HG03175 (cell line): ENCODE data around the gene LHFPL6.
A peak's percentile ranks its signal among the peaks of the same experiment; 100 is the strongest.

Experiments used
- ATAC-seq: cut with Tn5 transposase; IDR thresholded peaks from one replicate; pipeline ENCODE4 v1.9.1; 2021; ENCODE audit warnings: mild to moderate bottlenecking, moderate library complexity; ENCODE audit not compliant: unreplicated experiment

LHFPL6 gene

DNA sequence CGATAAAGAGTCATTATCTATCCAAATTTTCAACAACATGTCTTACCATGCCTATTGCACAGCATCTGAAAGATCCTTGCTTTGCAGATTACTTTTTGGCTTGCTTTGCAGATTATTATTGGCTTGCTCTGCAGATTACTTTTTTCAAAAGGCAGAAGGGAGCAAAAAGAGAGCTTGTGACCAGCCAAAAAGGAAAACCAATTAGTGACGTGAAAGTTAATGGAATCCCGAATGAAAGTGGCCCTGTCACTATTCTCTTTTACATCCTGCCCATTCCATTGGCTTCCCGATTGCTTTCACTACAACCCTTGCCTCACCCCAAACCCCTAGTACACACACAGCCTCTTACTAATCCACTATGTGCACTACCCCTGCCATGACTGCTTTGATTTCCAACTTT is 81.3 kb downstream of the LHFPL6 start:
- ATAC-seq: no peak

DNA sequence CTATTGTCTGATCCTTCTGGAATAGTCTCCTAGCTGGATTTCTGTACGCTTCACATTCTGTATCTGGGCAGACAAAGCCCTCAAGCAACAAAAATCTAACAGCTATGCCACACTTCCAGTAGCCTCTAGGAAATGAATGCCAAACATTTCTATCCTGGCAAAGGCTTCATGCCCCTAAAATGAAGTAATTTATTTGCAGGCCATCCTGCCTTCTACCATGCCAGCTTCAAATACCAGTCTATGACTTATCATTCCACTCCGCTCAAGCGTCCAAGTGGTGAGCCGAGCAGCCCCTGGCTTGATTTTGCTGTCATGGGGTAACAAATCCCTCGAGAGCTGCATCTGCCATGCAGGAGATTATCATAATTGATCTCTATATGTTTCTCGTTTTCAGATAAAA is 86.9 kb downstream of the LHFPL6 start:
- no peak for ATAC-seq

DNA sequence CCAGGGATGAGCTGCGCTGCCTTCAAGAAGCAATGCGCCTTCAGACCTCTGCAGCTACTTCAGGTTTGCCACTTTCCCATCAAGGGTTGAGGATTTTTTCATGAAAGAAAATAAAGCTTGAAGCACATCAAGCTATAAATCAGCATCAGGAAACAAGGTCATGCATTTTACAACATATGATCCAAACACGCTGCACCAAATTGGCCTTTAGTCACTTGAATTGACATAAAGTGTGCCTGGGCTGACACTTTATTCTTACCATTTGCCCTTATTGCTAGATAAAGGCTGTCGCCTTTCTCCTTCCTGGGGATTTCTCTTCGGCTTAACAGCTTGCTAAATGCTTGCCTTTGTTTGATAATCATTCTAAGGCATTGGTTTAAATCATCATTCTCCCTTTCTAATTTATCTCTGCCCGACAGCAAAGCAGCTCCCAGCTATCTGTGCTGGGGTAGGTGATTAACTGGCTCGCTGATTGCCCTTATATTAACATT is 87.7 kb downstream of the LHFPL6 start:
- ATAC-seq: no peak

DNA sequence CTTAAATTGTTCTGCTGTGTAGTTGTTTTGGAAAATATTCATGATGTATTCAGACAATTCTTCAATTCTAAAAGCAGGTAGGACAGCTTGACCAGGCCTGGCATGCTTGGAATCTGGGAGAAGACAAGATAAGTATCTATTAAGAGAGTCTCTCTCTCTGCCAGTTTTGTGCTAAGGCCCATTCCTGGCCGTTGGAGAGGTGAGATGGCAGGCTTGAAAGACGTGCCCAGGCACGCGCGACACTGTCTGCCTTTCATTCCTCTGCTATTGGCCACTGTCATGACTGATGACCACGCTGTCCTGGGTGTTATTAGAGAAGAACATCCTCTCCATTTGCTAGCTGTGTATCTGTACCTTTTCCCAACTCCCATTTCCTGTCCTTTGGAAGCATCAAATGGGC is 90.3 kb downstream of the LHFPL6 start:
- no peak for ATAC-seq

DNA sequence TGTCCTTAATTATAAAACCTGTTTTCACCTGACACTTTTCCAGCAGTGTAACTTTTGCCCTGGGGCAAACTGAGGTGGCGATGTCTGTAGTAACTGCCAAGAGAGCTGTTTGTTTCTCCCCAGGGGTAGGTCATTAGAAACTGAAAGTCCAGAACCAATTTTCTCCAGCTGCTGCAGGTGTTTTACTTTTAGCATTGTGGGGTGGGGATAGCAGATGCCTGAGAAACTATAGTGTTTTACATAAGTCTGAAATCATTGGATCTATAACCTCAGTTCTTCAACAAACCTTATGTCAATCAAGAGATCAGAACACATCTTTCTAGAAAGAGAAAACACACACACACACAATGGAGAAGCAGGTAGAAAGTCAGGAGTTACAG is 92.7 kb downstream of the LHFPL6 start:
- peak; percentile 84 for ATAC-seq

DNA sequence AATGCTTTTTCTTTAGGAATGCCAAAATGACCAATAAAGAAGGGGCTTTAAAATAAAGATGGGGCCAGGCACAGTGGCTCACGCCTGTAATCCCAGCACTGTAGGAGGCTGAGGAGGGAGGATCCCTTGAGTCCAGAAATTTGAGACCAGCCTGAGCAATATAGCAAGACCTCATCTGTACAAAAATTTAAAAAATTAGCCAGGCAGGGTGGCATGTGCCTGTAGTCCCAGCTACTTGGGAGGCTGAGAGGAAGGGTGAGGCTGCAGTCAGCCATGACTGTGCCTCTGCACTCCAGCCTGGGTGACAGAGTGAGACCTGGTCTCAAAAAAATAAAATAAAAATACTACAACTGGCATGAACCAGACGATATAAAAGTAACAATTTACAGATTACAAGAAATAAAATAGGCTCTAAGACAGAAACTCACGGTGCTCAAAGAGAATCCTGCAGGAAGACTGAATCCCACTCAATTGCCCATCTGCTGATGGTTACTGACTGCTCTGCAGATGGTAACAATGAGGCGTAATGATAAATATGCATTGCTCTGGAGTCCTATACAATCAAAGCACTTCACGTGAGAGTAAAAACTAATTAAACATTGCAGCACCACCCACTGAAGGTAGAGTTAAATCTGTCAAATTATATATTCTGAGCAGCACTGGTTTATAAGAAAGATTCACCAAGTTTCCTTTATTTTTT is 93.2 kb downstream of the LHFPL6 start:
- ATAC-seq: peak; percentile 12

DNA sequence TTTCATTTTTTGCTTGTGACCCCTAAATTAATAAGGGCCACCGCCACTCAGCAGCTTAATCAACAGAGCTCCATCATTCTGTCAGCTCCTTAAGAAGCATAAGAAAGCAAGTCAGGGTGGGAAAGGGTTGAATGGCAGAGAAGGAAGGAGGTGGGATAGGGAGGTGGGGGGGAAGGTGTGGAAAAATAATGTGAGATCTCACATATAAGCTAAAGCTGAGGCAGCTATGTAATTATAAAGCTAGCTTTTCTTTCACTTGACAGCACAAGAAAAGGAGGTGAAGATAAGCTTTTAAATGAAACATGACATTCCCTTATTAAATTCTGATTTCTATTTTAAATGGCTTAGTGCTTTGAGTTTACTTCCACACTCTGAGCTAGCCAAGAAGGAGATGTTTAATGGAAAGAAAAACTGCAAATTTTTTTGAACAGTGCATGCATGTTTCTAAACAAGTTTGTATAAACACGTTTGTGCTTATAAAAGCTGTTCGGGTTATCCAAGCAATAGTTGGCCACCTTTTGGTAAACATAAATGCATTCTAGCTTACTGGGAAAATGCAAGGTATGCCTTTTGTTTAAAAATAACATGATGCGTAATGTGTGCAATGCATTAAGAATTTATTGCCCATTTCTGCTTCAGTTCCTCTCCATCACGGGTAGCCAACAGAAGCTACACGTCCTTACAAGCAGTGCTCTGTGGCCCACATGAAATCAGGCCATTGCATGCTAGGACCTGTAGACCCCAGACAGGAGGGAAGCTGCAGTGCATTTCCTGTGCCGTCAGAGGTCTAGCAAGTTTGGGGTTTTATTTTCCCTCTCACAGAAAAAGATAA is 96.2 kb downstream of the LHFPL6 start:
- no peak for ATAC-seq

DNA sequence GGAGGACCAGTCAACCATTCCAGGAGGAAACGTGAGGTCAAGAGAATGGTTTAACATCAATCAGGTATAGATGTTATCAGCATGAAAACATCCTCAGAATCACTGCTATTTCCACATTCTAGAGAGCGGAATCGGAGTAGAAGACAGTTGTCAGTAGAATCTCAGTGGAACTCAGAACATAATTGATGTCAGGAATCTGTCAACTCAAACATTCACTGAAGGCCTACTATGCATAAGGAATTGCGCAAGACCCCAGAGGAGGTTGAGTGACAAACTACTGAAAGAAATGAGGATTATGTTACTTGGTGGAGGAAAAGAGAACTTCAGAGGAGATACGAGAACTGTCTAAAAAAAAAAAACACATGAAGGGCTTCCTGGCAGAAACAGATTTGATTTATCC is 97.8 kb downstream of the LHFPL6 start:
- ATAC-seq: no peak

DNA sequence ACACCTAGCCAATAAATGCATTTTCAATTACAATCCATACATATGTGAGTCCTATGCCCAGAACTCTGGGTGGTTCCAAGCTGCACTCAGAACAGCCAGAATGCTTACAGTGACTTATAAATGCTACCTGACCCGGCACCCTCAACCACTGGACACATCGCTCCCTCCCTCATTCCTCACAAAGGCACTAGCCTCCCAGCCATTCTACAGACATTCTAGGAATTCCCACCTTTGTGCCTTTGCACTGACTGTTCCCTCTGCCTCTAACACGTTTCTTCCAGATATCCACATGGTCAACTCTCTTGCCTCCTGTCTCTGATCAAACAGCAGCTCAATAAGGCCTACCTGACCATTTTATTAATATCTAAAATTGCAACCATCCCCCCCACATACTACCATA is 99.9 kb downstream of the LHFPL6 start:
- ATAC-seq: no peak

DNA sequence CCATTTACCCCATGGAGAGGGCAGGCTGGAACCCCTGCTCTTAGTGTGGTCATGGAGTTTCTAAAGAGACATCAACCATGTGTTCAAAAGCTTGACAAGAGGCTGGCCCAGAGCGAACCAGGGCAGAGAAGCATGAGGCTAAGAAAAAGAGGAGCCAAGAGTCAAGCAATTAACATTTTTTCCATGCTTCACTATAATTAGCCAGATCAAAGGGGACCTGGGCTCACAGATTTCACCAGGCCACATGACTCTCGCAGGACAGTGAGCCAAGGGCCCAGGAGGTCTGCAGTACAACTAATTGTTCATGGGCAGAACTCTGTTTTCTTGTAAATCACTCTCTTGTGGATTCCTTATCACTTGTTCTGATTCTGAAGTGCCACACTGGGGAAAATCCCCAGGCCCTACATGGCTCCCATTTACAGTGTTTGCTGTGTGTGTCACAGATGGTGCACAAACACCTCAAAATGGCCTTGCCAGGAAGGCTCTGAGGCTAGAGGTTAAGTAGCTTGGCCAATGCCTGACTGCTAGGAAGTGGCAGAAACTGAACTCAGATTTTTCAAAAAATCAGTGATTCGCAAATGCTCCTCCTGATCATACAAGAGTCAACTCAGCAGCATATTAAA is 101.2 kb downstream of the LHFPL6 start:
- no peak for ATAC-seq

DNA sequence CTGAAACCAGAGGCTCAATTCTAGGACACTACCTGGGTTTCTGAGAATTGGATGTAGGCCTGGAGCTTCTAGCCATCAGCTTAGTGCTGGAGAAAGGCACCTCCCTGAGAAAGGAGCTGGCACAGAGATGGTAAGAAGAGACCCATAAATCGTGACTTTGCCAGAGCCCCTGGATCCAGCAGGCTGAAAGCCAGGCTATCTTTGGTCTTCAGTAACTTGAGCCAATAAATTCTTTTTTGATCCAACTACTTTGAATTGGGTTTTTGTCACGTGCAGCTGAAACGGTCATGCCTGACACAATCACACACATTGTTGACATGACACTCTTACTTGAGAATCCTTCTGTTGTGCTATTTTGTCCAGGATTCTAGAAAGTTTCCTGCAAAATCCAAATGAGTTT is 103.4 kb downstream of the LHFPL6 start:
- ATAC-seq: no peak

DNA sequence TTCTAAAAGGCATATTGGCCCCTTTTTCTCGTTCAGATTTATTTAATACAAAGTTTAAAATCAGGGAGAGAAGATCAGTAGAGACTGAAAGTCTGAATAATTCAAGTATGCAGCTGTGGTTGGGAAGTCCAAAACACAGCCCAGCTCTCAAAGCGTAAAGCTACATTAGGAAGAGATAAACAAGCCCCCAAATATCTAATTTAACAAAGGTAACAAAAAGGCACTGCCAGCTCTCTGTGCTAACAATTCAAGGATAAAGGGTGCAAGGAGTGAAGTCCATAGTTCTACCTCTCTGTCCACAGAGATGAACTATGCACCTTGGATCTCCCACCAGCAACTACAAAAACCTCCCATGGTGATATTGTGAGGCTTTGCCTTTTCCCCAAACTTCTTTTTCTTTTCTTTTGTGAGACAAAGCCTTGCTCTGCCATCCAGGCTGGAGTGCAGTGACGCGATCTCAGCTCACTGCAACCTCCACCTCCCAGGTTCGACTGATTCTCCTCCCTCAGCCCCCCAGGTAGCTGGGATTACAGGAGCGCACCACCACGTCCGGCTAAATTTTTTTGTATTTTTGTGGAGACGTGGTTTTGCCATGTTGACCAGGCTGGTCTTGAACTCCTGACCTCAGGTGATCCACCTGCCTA is 104.4 kb downstream of the LHFPL6 start:
- no peak for ATAC-seq

DNA sequence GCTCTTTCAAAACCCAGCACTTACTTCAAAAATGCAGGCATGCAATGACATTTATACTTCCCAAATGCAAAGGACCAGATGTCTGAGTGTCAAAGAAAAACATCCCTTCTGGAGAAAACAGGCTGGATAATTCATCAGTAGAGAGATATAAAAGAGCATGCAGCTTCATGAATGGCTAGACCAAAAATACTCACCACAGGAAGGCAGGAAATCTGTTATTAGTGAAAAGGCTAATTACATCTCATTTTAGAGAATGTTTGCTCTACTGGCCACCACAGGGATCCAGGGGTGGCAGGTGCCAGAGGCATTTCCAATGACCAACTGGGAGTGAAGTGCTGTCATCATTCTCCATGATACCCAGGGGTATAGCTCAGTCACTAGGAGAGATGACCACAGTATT is 106.5 kb downstream of the LHFPL6 start:
- no peak for ATAC-seq

DNA sequence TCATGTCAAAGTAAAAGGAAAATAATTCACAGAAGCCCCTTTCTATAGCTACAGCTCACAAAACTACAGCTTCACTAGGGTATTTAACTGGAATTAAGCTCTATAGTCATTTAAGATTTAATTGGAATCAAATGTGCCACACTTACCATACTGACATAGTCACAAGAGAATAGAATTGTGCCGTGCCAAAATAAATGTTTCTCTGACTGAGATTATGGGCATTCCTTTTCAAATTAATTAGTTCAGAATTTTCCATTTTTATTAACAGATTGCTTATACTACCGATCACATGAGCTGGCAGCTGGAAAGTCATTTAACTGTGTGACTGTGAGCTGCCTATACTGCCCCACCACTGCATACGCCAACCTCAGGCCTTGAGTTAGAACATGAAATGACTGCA is 108.4 kb downstream of the LHFPL6 start:
- no peak for ATAC-seq

DNA sequence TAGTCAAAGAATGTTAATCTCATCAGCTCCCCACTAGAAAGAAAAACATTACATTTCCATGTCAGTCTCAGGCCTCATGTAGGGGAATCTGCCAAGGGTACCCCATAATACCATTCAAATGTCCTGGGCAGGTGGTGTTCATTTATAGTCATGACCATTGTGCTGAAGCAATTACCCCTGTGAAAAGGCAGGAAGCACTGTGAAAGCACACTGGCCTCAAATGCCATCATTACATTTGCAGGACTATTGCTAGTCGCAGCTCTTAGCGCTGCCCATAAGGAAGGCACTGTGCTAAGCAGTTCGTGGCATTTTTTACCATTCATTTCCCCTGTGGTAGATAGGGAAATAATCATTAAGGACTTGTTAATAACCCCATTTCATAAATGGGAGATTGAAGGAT is 109.0 kb downstream of the LHFPL6 start:
- ATAC-seq: no peak

DNA sequence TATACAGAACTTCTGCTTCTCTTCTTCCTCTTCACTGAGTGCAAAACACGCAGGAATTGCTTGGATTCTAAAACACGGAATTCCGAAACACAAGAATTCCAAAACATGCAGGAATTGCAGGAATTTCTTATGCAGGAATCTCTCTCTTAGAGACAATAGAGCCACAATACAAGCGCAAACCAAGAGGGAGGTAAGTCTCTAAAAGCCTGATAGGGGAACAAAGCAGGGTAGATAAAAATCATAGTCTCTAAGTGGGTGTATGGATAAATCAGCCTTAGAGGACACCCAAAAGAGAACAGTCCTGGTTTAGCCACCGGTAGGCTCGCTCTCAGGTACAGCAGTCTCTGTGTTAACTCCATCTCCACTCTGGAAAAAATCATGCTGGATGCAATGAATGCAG is 112.9 kb downstream of the LHFPL6 start:
- ATAC-seq: no peak

DNA sequence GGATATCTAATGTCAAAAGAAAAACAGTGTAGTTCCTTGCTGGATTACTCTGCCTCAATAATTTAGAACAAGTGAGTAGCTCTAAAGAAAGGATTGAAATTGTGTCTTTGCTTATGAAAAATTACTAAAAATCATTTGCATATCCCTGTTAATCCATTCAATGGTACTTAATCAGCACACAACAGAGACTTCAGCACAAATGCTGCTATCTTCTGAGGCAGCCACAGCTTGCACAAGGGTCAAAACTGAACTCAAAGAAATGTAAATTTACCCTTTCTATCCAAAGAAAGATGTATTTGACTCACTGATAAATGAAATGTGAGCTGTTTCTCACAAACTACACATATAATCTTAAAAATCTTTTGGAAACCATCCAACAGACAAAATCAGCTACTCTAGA is 116.2 kb downstream of the LHFPL6 start:
- ATAC-seq: no peak

DNA sequence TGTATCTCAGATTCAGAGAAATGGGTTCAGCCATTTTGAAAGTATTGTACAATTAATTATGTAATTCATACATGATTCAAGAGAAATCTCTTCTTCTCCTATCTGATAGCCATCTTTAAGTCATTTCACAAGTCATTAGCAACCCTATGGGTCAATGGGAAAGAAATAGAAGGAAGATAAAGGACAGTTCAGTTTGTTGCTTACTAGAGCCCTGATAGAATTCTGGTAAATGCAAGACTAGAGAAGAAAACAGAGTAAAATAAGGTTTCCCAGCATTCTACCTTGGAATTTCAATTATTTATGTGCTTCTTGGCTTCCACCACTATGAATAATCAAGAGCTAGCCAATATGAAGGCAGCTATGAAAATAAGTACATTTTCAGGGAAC is 117.7 kb downstream of the LHFPL6 start:
- ATAC-seq: no peak

DNA sequence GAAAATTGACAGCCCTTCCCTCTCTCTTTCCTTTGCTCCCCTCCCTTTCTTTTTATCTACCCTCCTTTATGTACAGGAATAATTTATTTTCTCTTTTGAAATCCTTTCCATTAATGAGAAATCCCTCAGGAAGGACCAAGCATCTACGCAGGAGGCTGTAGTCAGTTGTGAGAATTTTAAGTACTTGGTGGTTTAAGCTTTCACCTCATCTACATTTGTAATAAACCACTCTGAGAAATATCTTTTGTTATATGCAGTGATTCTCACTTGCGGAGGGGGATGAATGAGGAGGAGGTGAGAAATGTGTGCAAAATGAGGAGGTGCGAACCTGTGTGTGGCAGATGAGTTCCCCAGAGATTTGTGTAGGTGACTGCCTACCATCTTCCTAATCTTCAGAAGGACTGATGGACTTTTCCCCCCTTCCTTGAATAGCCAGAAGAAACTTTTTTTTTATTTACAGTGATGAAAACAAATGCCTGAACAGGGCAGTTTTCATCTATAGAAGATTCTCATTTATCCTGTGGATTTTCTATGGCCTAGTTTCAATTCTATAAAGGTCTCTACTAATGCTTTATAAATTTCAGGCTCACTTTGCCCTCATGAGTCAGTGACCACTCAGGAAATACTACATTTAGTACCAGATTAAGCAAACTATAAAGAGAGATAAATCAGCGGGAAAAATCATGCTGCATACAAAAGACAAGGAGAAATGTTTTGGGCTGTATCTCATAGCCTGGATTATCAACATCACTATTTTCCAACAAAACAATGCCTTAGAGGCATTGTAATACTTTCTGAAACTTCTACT is 118.3 kb downstream of the LHFPL6 start:
- no peak for ATAC-seq

DNA sequence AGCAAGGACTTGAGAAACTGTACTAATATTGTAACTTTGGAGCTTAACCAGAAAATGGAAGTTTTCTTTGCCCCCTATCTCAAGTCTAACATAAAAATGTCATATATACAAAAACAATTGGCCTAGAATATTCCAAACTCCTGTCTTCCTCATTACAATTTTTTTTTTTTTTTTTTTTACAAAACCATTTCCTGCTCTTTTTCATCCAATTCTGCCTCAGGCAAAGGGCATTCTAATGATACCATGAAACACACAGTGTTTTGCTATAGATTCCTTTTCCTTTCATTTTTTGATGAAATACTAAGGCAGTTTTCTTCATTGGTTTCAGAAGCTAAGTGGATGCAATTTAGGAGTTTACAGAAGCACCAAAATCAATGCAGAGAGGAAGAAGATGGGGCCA is 119.7 kb downstream of the LHFPL6 start:
- no peak for ATAC-seq

DNA sequence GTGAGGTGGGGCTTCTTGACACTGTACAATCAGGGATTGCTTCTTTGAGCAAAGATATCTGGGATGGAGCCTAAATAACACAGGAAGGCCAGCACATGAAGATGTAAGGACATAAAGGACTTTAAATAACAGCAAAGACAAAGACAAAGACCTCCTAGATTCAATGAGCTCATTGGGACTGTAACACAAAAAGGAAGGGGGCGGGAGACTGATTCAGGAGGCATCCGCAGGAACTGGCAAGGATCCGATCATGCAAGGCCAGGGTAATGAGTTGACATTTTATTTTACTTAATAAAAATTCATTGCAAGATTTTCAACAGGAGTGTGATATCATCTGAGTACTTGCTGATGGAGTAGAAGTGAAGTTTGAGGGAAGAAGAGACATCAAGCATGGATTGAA is 121.5 kb downstream of the LHFPL6 start:
- ATAC-seq: no peak
